CD4-positive, alpha-beta T cell treated with Interleukin-17A for 1 hour (primary cell): Measurements from ENCODE around the gene DBI.
"Not testable (repeated sequence)": the region's sequence is repeated elsewhere in the genome, so short reads cannot be mapped to it uniquely, and the experiment has no call there.

ENCODE experiments used
- DNase-seq: peaks from one replicate; pipeline ENCODE4 v3.0.0-alpha.2; 2020

Gene DBI

GRCh38 chr2:119366161-119366648, 572 bp upstream of the DBI start:
- no peak for DNase-seq

GRCh38 chr2:119367472-119368099, 809 bp downstream of the DBI start:
- DNase-seq = peak; percentile 38

- no peak for DNase-seq
Observed at GRCh38 chr2:119369845-119370244, 3.1 kb downstream of the DBI start.

- no peak for DNase-seq
Observed at GRCh38 chr2:119371111-119371510, 4.3 kb downstream of the DBI start.

- no peak for DNase-seq
Observed at GRCh38 chr2:119372778-119373568, 6.2 kb downstream of the DBI start.

- DNase-seq = not testable (repeated sequence)
Observed at GRCh38 chr2:119373907-119374745, 7.3 kb downstream of the DBI start.

- DNase-seq = not testable (repeated sequence)
Observed at GRCh38 chr2:119376406-119376805, 9.6 kb downstream of the DBI start.

GRCh38 chr2:119376810-119377209, 10.0 kb downstream of the DBI start:
- no peak for DNase-seq

GRCh38 chr2:119377294-119377992, 10.7 kb downstream of the DBI start:
- DNase-seq = no peak

- DNase-seq = no peak
Observed at GRCh38 chr2:119377993-119378345, 11.2 kb downstream of the DBI start.

GRCh38 chr2:119378566-119378965, 11.8 kb downstream of the DBI start:
- DNase-seq = no peak

- DNase-seq = no peak
Observed at GRCh38 chr2:119383410-119384140, 16.8 kb downstream of the DBI start.

GRCh38 chr2:119384971-119385370, 18.2 kb downstream of the DBI start:
- no peak for DNase-seq

- DNase-seq = no peak
Observed at GRCh38 chr2:119385466-119385865, 18.7 kb downstream of the DBI start.

- no peak for DNase-seq
Observed at GRCh38 chr2:119387381-119388129, 20.8 kb downstream of the DBI start.

GRCh38 chr2:119389615-119390306, 23.0 kb downstream of the DBI start:
- DNase-seq = no peak

GRCh38 chr2:119393971-119394748, 27.4 kb downstream of the DBI start:
- DNase-seq = no peak

GRCh38 chr2:119397196-119397595, 30.4 kb downstream of the DBI start:
- DNase-seq = no peak

- DNase-seq = no peak
Observed at GRCh38 chr2:119402106-119402505, 35.3 kb downstream of the DBI start.
